SK-N-SH (cell line): ENCODE measurements around the gene IL6ST.

Experiments
- EP300 ChIP-seq, 2 experiments: IDR thresholded peaks; 2 replicates each; pipeline versions ENCODE4 v1.4.0 to v1.6.1; 2012; ENCODE audit warnings: borderline replicate concordance in 1 of 2, low read depth in 1 of 2, low read length in 1 of 2
- MAX ChIP-seq: IDR thresholded peaks from 2 replicates; pipeline ENCODE4 v1.4.0; 2012; ENCODE audit warnings: low read depth
- POLR2AphosphoS5 ChIP-seq: IDR thresholded peaks from 2 replicates; pipeline ENCODE4 v1.6.1; 2012; ENCODE audit warnings: low read depth, low read length
- RAD21 ChIP-seq: IDR thresholded peaks from 2 replicates; pipeline ENCODE4 v1.6.1; 2012; ENCODE audit warnings: mild to moderate bottlenecking, low read length
- RFX5 ChIP-seq: IDR thresholded peaks from 2 replicates; pipeline ENCODE4 v1.6.1; 2012; ENCODE audit warnings: mild to moderate bottlenecking, improper control_type of control experiment, low read length
- ZBTB33 ChIP-seq: IDR thresholded peaks from 2 replicates; pipeline ENCODE4 v1.4.0; 2012; ENCODE audit warnings: low read depth, borderline replicate concordance
- TF ChIP-seq, protein P1 (sequence below): fragments of 200-600 bp; sonication (generic); IDR thresholded peaks from 2 replicates; pipeline ENCODE4 v1.6.1; 2017; ENCODE audit warnings: antibody characterized with exemption, mild to moderate bottlenecking, moderate library complexity
- TF ChIP-seq, protein P2 (sequence below): IDR thresholded peaks from 2 replicates; pipeline ENCODE4 v1.4.0; 2012; ENCODE audit warnings: low read depth, borderline replicate concordance

- TF ChIP-seq EP300 (IDR thresholded peaks at IDR 0.05; ENCODE audit: borderline replicate concordance in 1 of 2, low read depth in 1 of 2, low read length in 1 of 2) = no peak
- no peak for TF ChIP-seq ZBTB33
- no peak for TF ChIP-seq MAX
- TF ChIP-seq POLR2AphosphoS5 = no peak
- TF ChIP-seq, protein P1, sequence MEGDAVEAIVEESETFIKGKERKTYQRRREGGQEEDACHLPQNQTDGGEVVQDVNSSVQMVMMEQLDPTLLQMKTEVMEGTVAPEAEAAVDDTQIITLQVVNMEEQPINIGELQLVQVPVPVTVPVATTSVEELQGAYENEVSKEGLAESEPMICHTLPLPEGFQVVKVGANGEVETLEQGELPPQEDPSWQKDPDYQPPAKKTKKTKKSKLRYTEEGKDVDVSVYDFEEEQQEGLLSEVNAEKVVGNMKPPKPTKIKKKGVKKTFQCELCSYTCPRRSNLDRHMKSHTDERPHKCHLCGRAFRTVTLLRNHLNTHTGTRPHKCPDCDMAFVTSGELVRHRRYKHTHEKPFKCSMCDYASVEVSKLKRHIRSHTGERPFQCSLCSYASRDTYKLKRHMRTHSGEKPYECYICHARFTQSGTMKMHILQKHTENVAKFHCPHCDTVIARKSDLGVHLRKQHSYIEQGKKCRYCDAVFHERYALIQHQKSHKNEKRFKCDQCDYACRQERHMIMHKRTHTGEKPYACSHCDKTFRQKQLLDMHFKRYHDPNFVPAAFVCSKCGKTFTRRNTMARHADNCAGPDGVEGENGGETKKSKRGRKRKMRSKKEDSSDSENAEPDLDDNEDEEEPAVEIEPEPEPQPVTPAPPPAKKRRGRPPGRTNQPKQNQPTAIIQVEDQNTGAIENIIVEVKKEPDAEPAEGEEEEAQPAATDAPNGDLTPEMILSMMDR = no peak
- no peak for TF ChIP-seq RFX5
- TF ChIP-seq, protein P2, sequence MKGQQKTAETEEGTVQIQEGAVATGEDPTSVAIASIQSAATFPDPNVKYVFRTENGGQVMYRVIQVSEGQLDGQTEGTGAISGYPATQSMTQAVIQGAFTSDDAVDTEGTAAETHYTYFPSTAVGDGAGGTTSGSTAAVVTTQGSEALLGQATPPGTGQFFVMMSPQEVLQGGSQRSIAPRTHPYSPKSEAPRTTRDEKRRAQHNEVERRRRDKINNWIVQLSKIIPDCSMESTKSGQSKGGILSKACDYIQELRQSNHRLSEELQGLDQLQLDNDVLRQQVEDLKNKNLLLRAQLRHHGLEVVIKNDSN = no peak
- TF ChIP-seq RAD21 = no peak
Observed at GRCh38 chr5:55908804-55909203, 86.0 kb downstream of the IL6ST start.
